ENCODE data around the gene MST1.

MST1 gene

GRCh38 chr3:49717959-49718857 is 28.9 kb upstream of the MST1 start:
- no peak for DNase-seq

GRCh38 chr3:49717211-49717958 is 28.1 kb upstream of the MST1 start:
- DNase-seq: no peak

GRCh38 chr3:49716691-49717210 is 27.5 kb upstream of the MST1 start:
- DNase-seq: no peak

GRCh38 chr3:49716169-49716568 is 26.9 kb upstream of the MST1 start:
- DNase-seq: no peak

GRCh38 chr3:49715611-49716121 is 26.4 kb upstream of the MST1 start:
- no peak for DNase-seq

GRCh38 chr3:49714728-49715550 is 25.7 kb upstream of the MST1 start:
- no peak for DNase-seq

GRCh38 chr3:49713336-49714105 is 24.2 kb upstream of the MST1 start:
- no peak for DNase-seq

- no peak for DNase-seq
Observed at GRCh38 chr3:49712631-49713317, 23.5 kb upstream of the MST1 start.

GRCh38 chr3:49712166-49712565 is 22.9 kb upstream of the MST1 start:
- DNase-seq: no peak

GRCh38 chr3:49711489-49711888 is 22.2 kb upstream of the MST1 start:
- no peak for DNase-seq

- no peak for DNase-seq
Observed at GRCh38 chr3:49709852-49710251, 20.6 kb upstream of the MST1 start.

- DNase-seq: no peak
Observed at GRCh38 chr3:49707113-49707480, 17.8 kb upstream of the MST1 start.

- DNase-seq: no peak
Observed at GRCh38 chr3:49706456-49707112, 17.3 kb upstream of the MST1 start.

- no peak for DNase-seq
Observed at GRCh38 chr3:49705390-49705960, 16.2 kb upstream of the MST1 start.

GRCh38 chr3:49704629-49705028 is 15.4 kb upstream of the MST1 start:
- no peak for DNase-seq

GRCh38 chr3:49703956-49704355 is 14.7 kb upstream of the MST1 start:
- no peak for DNase-seq

- peak; percentile 80 for DNase-seq
Observed at GRCh38 chr3:49703443-49703927, 14.2 kb upstream of the MST1 start.

GRCh38 chr3:49702672-49703071 is 13.4 kb upstream of the MST1 start:
- no peak for DNase-seq

GRCh38 chr3:49701388-49702077 is 12.3 kb upstream of the MST1 start:
- DNase-seq: no peak
